AG09309 (cell line): ENCODE measurements around the gene GRB10.

Source experiments
- DNase-seq: peaks from one replicate; pipeline ENCODE4 v3.0.0-alpha.2; 2010; ENCODE audit warnings: low read depth
- H3K4me3 ChIP-seq: 2 replicates; pipeline ENCODE4 v1.5.1; 2011; ENCODE audit warnings: mild to moderate bottlenecking, low read depth, low read length, moderate library complexity; ENCODE audit not compliant: control insufficient read depth
- CTCF ChIP-seq: IDR thresholded peaks from 2 replicates; pipeline ENCODE4 v1.5.1; 2011; ENCODE audit warnings: mild to moderate bottlenecking, low read depth, low read length, inconsistent platforms; ENCODE audit not compliant: insufficient read depth, control insufficient read depth; ENCODE audit errors: missing control alignments

The GRB10 gene

GRCh38 chr7:50665403-50666123 is 117.1 kb downstream of the GRB10 start:
- no peak for TF ChIP-seq CTCF
- no peak overlapping the region for H3K4me3 ChIP-seq
- DNase-seq = no peak

GRCh38 chr7:50664937-50665336 is 117.8 kb downstream of the GRB10 start:
- H3K4me3 ChIP-seq = no peak overlapping the region
- no peak for TF ChIP-seq CTCF
- DNase-seq = no peak

GRCh38 chr7:50664461-50664922 is 118.2 kb downstream of the GRB10 start:
- H3K4me3 ChIP-seq = no peak overlapping the region
- TF ChIP-seq CTCF = no peak
- DNase-seq = peak; percentile 44

GRCh38 chr7:50663396-50664102 is 119.1 kb downstream of the GRB10 start:
- TF ChIP-seq CTCF = no peak
- no peak for DNase-seq
- no peak overlapping the region for H3K4me3 ChIP-seq

- DNase-seq = no peak
- H3K4me3 ChIP-seq = no peak overlapping the region
- no peak for TF ChIP-seq CTCF
Observed at GRCh38 chr7:50662996-50663395, 119.7 kb downstream of the GRB10 start.

GRCh38 chr7:50662041-50662694 is 120.5 kb downstream of the GRB10 start:
- no peak for TF ChIP-seq CTCF
- H3K4me3 ChIP-seq = no peak overlapping the region
- DNase-seq = no peak
